GM12874 (cell line): ENCODE measurements around the gene DNAH17.

ENCODE experiments used
- CTCF ChIP-seq: IDR thresholded peaks from 2 replicates; pipeline ENCODE4 v1.5.1; 2011; ENCODE audit warnings: low read depth, mild to moderate bottlenecking, control low read depth, low read length, moderate library complexity; ENCODE audit not compliant: insufficient read depth

Gene DNAH17

GRCh38 chr17:78428025-78428575, 149.1 kb downstream of the DNAH17 start:
- TF ChIP-seq CTCF = no peak

GRCh38 chr17:78427140-78427539, 150.1 kb downstream of the DNAH17 start:
- no peak for TF ChIP-seq CTCF

GRCh38 chr17:78426293-78426879, 150.8 kb downstream of the DNAH17 start:
- TF ChIP-seq CTCF = no peak

GRCh38 chr17:78425429-78425828, 151.8 kb downstream of the DNAH17 start:
- no peak for TF ChIP-seq CTCF

GRCh38 chr17:78423961-78424675, 153.1 kb downstream of the DNAH17 start:
- no peak for TF ChIP-seq CTCF

- no peak for TF ChIP-seq CTCF
Observed at GRCh38 chr17:78422872-78423588, 154.2 kb downstream of the DNAH17 start.

GRCh38 chr17:78422267-78422605, 155.0 kb downstream of the DNAH17 start:
- TF ChIP-seq CTCF = no peak
